Stimulated activated CD8-positive, alpha-beta memory T cell treated with anti-CD3 and anti-CD28 coated beads, Interleukin-12 subunit alpha, Interleukin-12 subunit beta, amount 100 ng/mL, for 24 hours (primary cell): ENCODE results near the gene CLDN14.

Experiments used
- DNase-seq: peaks from one replicate; pipeline ENCODE4 v3.0.0-alpha.2; 2020; ENCODE audit errors: extremely low read depth

Gene CLDN14

GRCh38 chr21:36479415-36480402 is at the start of gene CLDN14:
TSS of gene CLDN14 (minus strand) at chr21:36480122. CDS start at chr21:36461695, 18,427 bp downstream.
- no peak for DNase-seq

- DNase-seq, result no peak
These were observed 48.8 kb upstream of the CLDN14 start for GRCh38 chr21:36528716-36529115.

GRCh38 chr21:36527317-36527716 is 47.4 kb upstream of the CLDN14 start:
- DNase-seq, result no peak

GRCh38 chr21:36526104-36526503 is 46.2 kb upstream of the CLDN14 start:
- no peak for DNase-seq

- no peak for DNase-seq
These were observed 44.6 kb upstream of the CLDN14 start for GRCh38 chr21:36524477-36524876.

GRCh38 chr21:36522219-36522808 is 42.4 kb upstream of the CLDN14 start:
- DNase-seq, result no peak

- no peak for DNase-seq
These were observed 39.1 kb upstream of the CLDN14 start for GRCh38 chr21:36518883-36519492.

- no peak for DNase-seq
These were observed 37.6 kb upstream of the CLDN14 start for GRCh38 chr21:36517366-36518075.

GRCh38 chr21:36516281-36516680 is 36.4 kb upstream of the CLDN14 start:
- DNase-seq, result no peak

- DNase-seq, result no peak
These were observed 33.5 kb upstream of the CLDN14 start for GRCh38 chr21:36513430-36513829.

GRCh38 chr21:36512971-36513370 is 33.0 kb upstream of the CLDN14 start:
- no peak for DNase-seq

GRCh38 chr21:36511484-36512220 is 31.7 kb upstream of the CLDN14 start:
- DNase-seq, result no peak

- no peak for DNase-seq
These were observed 31.0 kb upstream of the CLDN14 start for GRCh38 chr21:36510911-36511310.

- DNase-seq, result no peak
These were observed 30.2 kb upstream of the CLDN14 start for GRCh38 chr21:36509973-36510664.

- no peak for DNase-seq
These were observed 29.0 kb upstream of the CLDN14 start for GRCh38 chr21:36508948-36509347.

GRCh38 chr21:36507397-36508018 is 27.6 kb upstream of the CLDN14 start:
- no peak for DNase-seq

GRCh38 chr21:36506482-36506881 is 26.6 kb upstream of the CLDN14 start:
- DNase-seq, result no peak

GRCh38 chr21:36504067-36505058 is 24.4 kb upstream of the CLDN14 start:
- no peak for DNase-seq

- no peak for DNase-seq
These were observed 22.4 kb upstream of the CLDN14 start for GRCh38 chr21:36502365-36502764.
